Upper lobe of left lung (tissue), 6 donors: ENCODE data around the gene PKIB. TPM values are rescaled to one million over a fixed set of nuclear protein-coding genes. Genes with fewer than 3 reads are reported as not detected.

Experiments
- ATAC-seq, 2 donors: fragments of 200-7000 bp; cut with Tn5 transposase; one replicate each; pipeline ENCODE4 v1.9.1; 2022; ENCODE audit warnings: mild to moderate bottlenecking in 2 of 2, moderate library complexity in 2 of 2; ENCODE audit not compliant: low FRiP score in 2 of 2
- DNase-seq, 2 donors: peaks; one replicate each; pipeline ENCODE4 v3.0.0-alpha.2; 2019 to 2020
- H3K27ac ChIP-seq, 4 donors: fragments of 200-600 bp; sonication (generic); one replicate each; pipeline ENCODE4 v1.5.1; 2016 to 2019
- H3K27me3 ChIP-seq, 4 donors: fragments of 200-600 bp; sonication (generic); one replicate each; pipeline ENCODE4 v1.5.1; 2017 to 2019
- H3K36me3 ChIP-seq, 4 donors: fragments of 200-600 bp; sonication (generic); one replicate each; pipeline ENCODE4 v1.5.1; 2016 to 2019
- H3K4me1 ChIP-seq, 4 donors: fragments of 200-600 bp; sonication (generic); one replicate each; pipeline ENCODE4 v1.5.1; 2018 to 2019
- H3K4me3 ChIP-seq, 4 donors: fragments of 200-600 bp; sonication (generic); one replicate each; pipeline ENCODE4 v1.5.1; 2017 to 2019; ENCODE audit warnings: mild to moderate bottlenecking in 2 of 4, moderate library complexity in 1 of 4
- H3K9me3 ChIP-seq, 4 donors: fragments of 200-600 bp; sonication (generic); one replicate each; pipeline ENCODE4 v1.5.1; 2018 to 2019
- EP300 ChIP-seq, 4 donors: sonication (generic); formaldehyde crosslinking; IDR thresholded peaks; one replicate each; pipeline ENCODE4 v1.5.1; 2017; ENCODE audit warnings: antibody characterized with exemption in 4 of 4, control low read depth in 2 of 4
- POLR2A ChIP-seq, 4 donors: fragments of 450-650 bp; IDR thresholded peaks; one replicate each; pipeline ENCODE4 v1.5.1; 2016 to 2017; ENCODE audit warnings: antibody characterized with exemption in 4 of 4, mild to moderate bottlenecking in 2 of 4
- POLR2AphosphoS5 ChIP-seq, 2 donors: sonication (generic); formaldehyde crosslinking; IDR thresholded peaks; one replicate each; pipeline ENCODE4 v1.5.1; 2017; ENCODE audit warnings: antibody characterized with exemption in 2 of 2
- WGBS, 2 donors: methylation state at CpG; one replicate each; pipeline ENCODE4 v1.1.5; 2017 to 2018; 5-methylcytosine and 5-hydroxymethylcytosine counted together
- total RNA-seq, 6 donors: library from RNA; depleted of rRNA in 4 of 6; stranded (reverse); fragments of >200 nt in 4 of 6; gene quantifications; one replicate each; pipeline versions ENCODE4 v1.1.0 to v1.2.1, GENCODE V29; 2016 to 2021
- TF ChIP-seq, protein P1 (sequence below), 6 experiments: fragments of 450-650 bp in 4 of 6; fragments of 200-600 bp in 2 of 6; sonication (generic) in 2 of 6; IDR thresholded peaks; one replicate each; pipeline ENCODE4 v1.5.1; 2016 to 2019; ENCODE audit warnings: antibody characterized with exemption in 6 of 6
- donor health status: DM: no; HTN: no; CAD: no; lungs with moderate emphysema.
- donor health status: DM: no; HTN: yes; CAD: no; lungs with severe emphysema.

The PKIB gene
- total RNA-seq, 6 donors from 2014 or later: 1.0 to 16.1 (median 3.5) TPM; not detected in 1

DNA sequence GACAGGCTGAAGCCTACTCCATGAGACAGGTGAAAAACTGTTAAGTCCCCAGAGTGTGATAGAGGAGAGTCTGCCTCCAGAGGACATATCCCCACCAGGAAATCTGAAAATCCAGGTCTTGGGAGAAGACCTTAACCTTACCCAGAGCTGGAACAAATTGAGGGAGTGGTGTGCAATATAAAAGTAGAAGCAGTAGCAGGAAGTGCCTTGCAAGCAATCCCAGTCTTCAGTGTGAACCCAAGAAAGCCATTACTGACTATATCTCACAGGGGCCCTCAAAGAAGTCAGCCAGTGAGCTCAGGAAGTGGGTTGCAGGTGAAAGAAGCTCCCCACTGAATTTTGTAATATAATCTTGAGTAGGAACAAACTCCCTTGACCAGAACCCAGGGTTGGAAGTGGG, 41.9 kb upstream of the PKIB start:
- no peak for ATAC-seq
- no peak for DNase-seq
- Histone ChIP-seq H3K4me1 (no peaks in the 10 kb centered on the region), H3K36me3 (no peaks in the 10 kb centered on the region), H3K4me3 (no peak overlapping the region), H3K27ac (no peak overlapping the region), H3K27me3 (no peaks in the 10 kb centered on the region), H3K9me3 (no peaks in the 10 kb centered on the region)
- no peak for TF ChIP-seq POLR2A (IDR thresholded peaks at IDR 0.05)
- TF ChIP-seq EP300 (IDR thresholded peaks at IDR 0.05): no peak
- no peak for TF ChIP-seq POLR2AphosphoS5 (IDR thresholded peaks at IDR 0.05)
- TF ChIP-seq, protein P1, sequence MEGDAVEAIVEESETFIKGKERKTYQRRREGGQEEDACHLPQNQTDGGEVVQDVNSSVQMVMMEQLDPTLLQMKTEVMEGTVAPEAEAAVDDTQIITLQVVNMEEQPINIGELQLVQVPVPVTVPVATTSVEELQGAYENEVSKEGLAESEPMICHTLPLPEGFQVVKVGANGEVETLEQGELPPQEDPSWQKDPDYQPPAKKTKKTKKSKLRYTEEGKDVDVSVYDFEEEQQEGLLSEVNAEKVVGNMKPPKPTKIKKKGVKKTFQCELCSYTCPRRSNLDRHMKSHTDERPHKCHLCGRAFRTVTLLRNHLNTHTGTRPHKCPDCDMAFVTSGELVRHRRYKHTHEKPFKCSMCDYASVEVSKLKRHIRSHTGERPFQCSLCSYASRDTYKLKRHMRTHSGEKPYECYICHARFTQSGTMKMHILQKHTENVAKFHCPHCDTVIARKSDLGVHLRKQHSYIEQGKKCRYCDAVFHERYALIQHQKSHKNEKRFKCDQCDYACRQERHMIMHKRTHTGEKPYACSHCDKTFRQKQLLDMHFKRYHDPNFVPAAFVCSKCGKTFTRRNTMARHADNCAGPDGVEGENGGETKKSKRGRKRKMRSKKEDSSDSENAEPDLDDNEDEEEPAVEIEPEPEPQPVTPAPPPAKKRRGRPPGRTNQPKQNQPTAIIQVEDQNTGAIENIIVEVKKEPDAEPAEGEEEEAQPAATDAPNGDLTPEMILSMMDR (IDR thresholded peaks at IDR 0.05): no peak

DNA sequence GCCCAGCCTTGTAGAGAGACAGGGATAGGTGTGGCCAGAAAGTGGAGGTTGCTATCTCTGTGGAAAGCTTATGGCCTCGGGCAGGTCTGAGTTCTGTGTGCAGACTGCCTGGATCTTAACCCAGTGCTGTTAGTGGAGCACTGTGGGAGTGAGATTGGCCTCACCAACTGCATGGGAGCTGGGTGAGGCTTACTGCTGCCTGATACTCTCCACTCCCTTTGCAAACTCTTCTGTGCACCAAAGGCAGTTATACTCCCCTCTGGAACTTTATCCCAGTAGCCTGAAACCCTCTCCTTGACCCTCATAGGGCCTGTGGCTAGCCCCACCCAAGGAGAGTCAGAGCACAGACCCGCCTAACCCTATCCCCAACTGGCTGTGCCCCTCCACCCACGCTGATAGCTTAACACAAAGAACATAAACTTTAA, 41.4 kb upstream of the PKIB start:
- no peak for DNase-seq
- Histone ChIP-seq H3K9me3 (no peaks in the 10 kb centered on the region), H3K36me3 (no peaks in the 10 kb centered on the region), H3K4me1 (no peaks in the 10 kb centered on the region), H3K4me3 (no peak overlapping the region), H3K27ac (no peak overlapping the region), H3K27me3 (no peaks in the 10 kb centered on the region)
- peak in 1 of 2 donors; percentile 17 for ATAC-seq
- no peak for TF ChIP-seq POLR2AphosphoS5 (IDR thresholded peaks at IDR 0.05)
- no peak for TF ChIP-seq POLR2A (IDR thresholded peaks at IDR 0.05)
- no peak for TF ChIP-seq EP300 (IDR thresholded peaks at IDR 0.05)
- 80 to 82% methylated on average over 3 of the region's 3 CpGs for WGBS, 2 donors

DNA sequence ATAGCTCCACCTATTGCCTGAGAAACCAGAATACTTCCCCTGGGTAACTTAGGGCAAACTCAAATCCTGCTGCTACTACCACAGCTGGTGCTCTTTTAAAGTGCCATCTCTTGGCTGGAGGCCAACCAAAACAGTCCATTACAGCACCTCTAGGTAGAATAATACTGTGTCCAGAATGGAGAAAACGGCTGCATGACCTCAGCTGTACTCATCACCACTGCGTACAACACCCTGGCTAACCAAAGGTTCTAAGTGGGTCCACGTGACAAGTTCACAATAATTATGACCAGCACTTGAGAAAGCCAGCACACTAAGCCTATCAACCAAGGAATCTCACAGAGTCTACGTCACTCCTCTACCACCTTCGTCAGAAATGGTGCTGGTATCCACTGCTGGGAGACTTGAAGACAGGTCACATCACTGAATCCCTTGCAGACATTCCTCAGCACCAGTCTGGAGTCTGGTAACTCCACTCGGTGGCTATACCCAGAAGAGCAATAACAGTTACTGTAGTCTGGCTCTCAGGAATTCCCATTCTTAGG, 40.9 kb upstream of the PKIB start:
- Histone ChIP-seq H3K27ac (no peak overlapping the region), H3K4me3 (no peak overlapping the region), H3K36me3 (no peaks in the 10 kb centered on the region), H3K4me1 (no peaks in the 10 kb centered on the region), H3K9me3 (no peaks in the 10 kb centered on the region), H3K27me3 (no peaks in the 10 kb centered on the region)
- no peak for TF ChIP-seq POLR2A (IDR thresholded peaks at IDR 0.05)
- TF ChIP-seq, protein P1 (IDR thresholded peaks at IDR 0.05): no peak
- no peak for TF ChIP-seq POLR2AphosphoS5 (IDR thresholded peaks at IDR 0.05)
- no peak for TF ChIP-seq EP300 (IDR thresholded peaks at IDR 0.05)
- ATAC-seq (no peak), DNase-seq (no peak)
- WGBS, 2 donors: 83 to 88% methylated on average over 6 of the region's 6 CpGs

DNA sequence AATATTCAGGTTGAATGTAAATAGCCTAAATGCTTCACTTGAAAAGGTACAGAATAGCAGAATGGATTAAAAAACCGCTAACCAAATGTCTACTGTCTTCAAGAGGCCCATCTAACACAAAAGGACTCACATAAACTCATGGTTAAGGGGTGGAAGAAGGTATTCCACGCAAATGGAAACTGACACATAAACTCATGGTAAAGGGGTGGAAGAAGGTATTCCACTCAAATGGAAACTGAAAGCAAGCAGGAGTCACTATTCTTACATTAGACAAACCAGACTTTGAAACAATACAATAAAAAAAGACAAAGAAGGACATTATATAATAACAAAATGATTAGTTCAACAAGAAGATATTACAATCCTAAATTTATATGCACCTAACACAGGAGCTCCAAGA, 38.3 kb upstream of the PKIB start:
- H3K27ac ChIP-seq: no peak overlapping the region
- no peaks in the 10 kb centered on the region for H3K27me3 ChIP-seq
- H3K4me1 ChIP-seq: no peaks in the 10 kb centered on the region
- H3K4me3 ChIP-seq: no peak overlapping the region
- ATAC-seq (no peak), DNase-seq (no peak)
- WGBS, 2 donors: 77 to 78% methylated on average over 2 of the region's 2 CpGs
- no peaks in the 10 kb centered on the region for H3K36me3 ChIP-seq
- TF ChIP-seq, protein P1 (IDR thresholded peaks at IDR 0.05): no peak
- no peaks in the 10 kb centered on the region for H3K9me3 ChIP-seq

DNA sequence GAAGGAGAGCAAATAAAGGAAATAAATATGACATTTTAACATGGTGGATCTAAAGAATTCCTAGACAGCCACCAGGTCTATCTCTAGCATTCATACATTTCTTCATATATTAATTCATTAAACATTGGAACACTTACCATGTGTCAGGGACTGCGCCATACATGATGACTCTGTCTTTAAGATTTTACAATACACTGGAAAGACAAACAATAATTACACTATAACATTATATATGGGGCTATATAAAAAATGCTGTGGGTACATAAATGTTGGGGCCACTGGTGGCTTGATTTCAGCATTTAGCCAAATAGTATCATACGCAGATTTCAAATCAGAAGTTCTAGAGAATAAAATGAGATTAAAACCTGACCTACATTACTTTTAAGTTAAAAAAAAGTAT, 33.3 kb upstream of the PKIB start:
- DNase-seq: no peak
- TF ChIP-seq POLR2AphosphoS5 (IDR thresholded peaks at IDR 0.05): no peak
- TF ChIP-seq, protein P1 (IDR thresholded peaks at IDR 0.05): no peak
- Histone ChIP-seq H3K36me3 (no peaks in the 10 kb centered on the region), H3K9me3 (no peaks in the 10 kb centered on the region), H3K27me3 (no peaks in the 10 kb centered on the region), H3K4me1 (no peaks in the 10 kb centered on the region), H3K27ac (no peak overlapping the region), H3K4me3 (no peak overlapping the region)
- no peak for ATAC-seq
- WGBS, 2 donors: 94 to 98% methylated on average over 2 of the region's 2 CpGs
